ENCODE data around the gene SSU72. TPM values are rescaled to one million over a fixed set of nuclear protein-coding genes. Genes with fewer than 3 reads are reported as not detected.
"Not testable (repeated sequence)": the region's sequence is repeated elsewhere in the genome, so short reads cannot be mapped to it uniquely, and the experiment has no call there.

Gene SSU72
- total RNA-seq, 1 donor from 2014 or later: 118 TPM

DNA sequence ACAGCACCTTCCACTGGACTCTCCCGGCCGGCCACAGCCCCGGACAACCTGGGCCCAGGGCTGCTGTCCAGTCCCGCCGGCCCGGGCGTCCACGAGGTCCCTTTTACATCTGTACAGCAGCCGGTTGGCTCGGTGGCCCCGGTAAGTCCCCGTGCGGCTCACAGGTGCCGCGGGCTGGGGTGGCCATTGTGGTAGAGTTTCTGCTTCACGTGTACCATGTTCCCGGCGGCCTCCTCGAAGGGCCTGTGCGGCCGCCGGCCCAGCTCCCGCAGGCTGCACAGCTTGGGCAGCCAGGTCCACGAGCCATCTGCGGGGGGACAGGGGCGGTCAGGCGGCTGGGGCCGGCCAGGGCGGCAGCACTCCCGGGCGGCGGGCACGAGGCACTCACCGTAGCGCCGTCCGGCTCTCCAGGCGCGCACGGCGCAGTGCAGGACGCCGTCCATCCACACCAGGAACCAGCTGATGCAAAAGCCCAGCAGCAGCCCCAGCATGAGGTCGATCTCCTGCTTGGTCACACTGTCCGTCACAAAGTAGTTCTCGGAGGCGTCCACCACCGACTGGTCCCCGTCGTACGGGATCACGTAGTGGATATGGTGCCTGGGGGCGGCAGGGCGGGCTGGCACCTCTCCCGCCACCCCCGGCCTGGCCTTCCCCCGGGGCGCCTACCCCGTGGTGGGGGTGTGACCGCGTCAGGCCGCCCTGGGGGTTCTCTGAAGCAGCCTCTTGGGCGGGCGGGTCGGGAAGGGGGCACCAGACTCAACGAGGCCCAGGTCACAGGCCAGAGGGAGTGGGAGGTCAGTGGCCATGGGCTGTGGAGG, 39.3 kb downstream of the SSU72 start:
- DNase-seq (no peak), ATAC-seq (ENCODE audit: low read depth) (no peak)
- Mint-ChIP-seq H3K27ac (no peak overlapping the region), H3K4me1 (no peaks in the 10 kb centered on the region), H3K36me3 (ENCODE audit: low read depth) (peaks cover 12% of the 10 kb centered on the region), H3K27me3 (peaks cover 2% of the 10 kb centered on the region), H3K9me3 (peaks cover 4% of the 10 kb centered on the region), H3K4me3 (no peak overlapping the region)
- ChIA-PET POLR2A (no interaction called here), CTCF (no interaction called here)
- intact Hi-C loops (cut with micrococcal nuclease): no loop called here
- TF ChIP-seq, protein P1, sequence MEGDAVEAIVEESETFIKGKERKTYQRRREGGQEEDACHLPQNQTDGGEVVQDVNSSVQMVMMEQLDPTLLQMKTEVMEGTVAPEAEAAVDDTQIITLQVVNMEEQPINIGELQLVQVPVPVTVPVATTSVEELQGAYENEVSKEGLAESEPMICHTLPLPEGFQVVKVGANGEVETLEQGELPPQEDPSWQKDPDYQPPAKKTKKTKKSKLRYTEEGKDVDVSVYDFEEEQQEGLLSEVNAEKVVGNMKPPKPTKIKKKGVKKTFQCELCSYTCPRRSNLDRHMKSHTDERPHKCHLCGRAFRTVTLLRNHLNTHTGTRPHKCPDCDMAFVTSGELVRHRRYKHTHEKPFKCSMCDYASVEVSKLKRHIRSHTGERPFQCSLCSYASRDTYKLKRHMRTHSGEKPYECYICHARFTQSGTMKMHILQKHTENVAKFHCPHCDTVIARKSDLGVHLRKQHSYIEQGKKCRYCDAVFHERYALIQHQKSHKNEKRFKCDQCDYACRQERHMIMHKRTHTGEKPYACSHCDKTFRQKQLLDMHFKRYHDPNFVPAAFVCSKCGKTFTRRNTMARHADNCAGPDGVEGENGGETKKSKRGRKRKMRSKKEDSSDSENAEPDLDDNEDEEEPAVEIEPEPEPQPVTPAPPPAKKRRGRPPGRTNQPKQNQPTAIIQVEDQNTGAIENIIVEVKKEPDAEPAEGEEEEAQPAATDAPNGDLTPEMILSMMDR (IDR thresholded peaks at IDR 0.05): no peak

DNA sequence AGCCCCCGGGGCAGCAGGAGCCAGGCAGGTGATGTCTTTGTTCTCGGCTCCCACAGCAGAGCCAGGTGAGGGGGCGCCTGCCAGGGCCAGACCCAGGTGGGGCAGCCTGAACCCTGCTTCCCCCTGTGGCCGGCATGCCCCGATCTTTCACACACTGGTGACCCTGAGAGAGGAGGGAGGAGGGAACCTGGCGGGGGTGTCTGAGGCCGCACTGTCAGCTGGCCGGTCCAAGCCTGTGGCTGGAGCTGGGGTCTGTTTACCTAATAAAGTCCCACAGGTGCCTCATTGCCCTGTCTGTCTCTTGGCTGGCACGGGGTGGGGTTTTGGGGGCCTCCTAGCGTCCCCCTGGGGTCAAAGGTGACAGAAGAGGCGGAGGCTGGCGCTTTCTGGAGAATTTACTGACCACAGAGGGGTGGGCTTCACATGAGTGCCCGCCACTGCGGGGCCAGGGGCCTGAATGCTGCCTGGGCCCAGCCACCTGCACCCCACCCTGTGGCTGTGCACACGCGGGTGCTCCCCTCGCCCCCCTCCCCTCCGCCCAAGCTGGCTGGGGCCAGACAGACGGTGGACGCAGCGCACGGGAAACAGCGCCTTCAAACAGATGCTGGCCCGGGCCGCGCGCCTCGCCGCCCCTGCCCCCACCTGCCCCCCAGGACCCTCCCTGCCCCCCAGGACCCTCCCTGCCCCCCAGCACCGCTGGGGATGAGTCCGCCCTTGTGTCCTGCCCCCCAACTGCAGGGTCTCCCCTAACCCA, 40.1 kb downstream of the SSU72 start:
- Mint-ChIP-seq H3K36me3 (ENCODE audit: low read depth) (peaks cover 17% of the 10 kb centered on the region), H3K4me3 (no peak overlapping the region), H3K27ac (no peak overlapping the region), H3K27me3 (peaks cover 2% of the 10 kb centered on the region), H3K4me1 (no peaks in the 10 kb centered on the region), H3K9me3 (peaks cover 4% of the 10 kb centered on the region)
- ATAC-seq (ENCODE audit: low read depth) (no peak), DNase-seq (no peak)
- CTCF ChIA-PET: no interaction called here
- intact Hi-C loops (cut with micrococcal nuclease): no loop called here
- POLR2A ChIA-PET: no interaction called here
- TF ChIP-seq, protein P1 (IDR thresholded peaks at IDR 0.05): no peak

DNA sequence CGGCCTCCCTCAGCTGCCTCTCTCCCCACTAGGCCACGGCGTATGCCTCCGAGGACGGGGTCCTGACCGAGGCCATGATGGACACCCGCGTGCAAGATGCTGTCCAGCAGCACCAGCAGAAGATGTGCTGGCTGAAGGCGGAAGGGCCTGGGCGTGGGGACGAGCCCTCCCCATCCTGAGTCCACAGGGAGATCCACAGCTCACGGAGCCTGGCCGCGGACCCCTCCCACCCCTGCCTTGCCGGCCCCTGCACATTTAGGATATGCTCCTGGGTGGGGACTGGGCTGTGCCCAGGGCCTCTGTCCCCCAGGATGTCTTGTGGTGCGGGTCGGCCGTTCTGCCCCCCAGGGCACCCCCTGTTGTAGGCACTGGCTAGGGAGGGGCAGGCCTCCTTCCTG, 40.8 kb downstream of the SSU72 start:
- intact Hi-C loops (cut with micrococcal nuclease); H3K4me1 Mint-ChIP-seq; POLR2A ChIA-PET; H3K9me3 Mint-ChIP-seq; H3K4me3 Mint-ChIP-seq; ATAC-seq (ENCODE audit: low read depth); H3K27ac Mint-ChIP-seq; CTCF ChIA-PET; DNase-seq; H3K27me3 Mint-ChIP-seq: not testable (repeated sequence)
- H3K36me3 Mint-ChIP-seq (ENCODE audit: low read depth): peaks cover 21% of the 10 kb centered on the region

DNA sequence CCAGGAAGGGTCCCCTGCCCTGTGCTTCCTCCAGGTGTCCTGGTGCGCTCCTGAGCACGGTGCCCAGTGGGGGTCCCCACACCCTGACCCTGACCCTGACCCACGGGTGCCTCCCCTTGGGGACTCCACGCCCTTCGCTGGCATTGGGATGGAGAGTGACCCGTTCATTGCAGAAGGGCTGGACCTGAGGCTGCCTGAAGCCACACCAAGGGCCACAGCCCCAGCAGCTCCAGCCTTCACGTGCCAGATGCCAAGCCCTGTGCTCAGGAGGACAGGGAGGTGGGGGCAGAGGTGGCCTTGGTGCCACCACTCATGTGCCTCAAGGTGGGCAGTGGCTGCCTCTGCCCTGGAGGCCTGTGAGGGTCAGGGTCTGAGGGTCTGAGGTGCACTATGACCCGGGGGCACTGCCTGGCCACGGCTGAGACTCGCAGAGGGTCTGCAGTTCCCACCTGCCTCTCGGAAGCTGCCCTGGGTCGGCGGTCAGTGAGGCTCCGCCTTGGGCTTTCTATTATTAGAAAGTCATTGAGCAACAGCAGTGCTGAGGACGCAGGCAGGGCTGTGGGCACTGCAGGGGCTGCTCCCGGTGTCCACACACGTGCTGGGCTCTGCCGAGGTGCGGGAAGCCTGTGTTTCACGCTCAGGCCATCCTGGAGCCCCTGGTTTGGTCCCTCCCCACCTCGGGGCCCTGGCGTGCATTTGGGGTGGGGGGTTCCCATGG, 41.3 kb downstream of the SSU72 start:
- intact Hi-C loops (cut with micrococcal nuclease); H3K4me1 Mint-ChIP-seq; ATAC-seq (ENCODE audit: low read depth); POLR2A ChIA-PET; H3K4me3 Mint-ChIP-seq; H3K9me3 Mint-ChIP-seq; H3K27me3 Mint-ChIP-seq; H3K27ac Mint-ChIP-seq; DNase-seq; CTCF ChIA-PET: not testable (repeated sequence)
- H3K36me3 Mint-ChIP-seq (ENCODE audit: low read depth): peaks cover 24% of the 10 kb centered on the region

DNA sequence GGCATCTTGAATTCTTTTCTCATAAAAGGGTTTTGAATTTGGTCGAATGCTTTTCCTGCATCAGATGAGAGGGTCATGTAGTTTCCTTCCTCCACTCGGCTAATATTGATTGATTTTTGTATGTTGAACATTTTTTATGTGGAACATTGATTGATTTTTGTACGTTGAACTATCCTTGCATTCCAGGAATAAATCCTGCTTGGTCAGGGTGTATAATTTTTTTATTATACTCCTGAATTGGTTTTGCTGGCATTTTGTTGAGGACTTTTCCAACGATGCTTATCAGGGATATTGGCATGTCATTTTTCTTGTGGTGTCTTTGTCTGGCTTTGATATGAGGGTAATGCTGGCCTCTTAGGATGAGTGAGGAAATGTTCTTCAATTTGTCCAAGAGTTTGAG, 42.7 kb downstream of the SSU72 start:
- H3K4me1 Mint-ChIP-seq: no peaks in the 10 kb centered on the region
- ChIA-PET POLR2A (no interaction called here), CTCF (interaction anchor here (0.6 kb wide), 1 partner anchor 660 kb away, joined by 3 read pairs; no protein-coding TSS in a partner anchor)
- peaks cover 4% of the 10 kb centered on the region for H3K9me3 Mint-ChIP-seq
- TF ChIP-seq, protein P1 (IDR thresholded peaks at IDR 0.05): no peak
- H3K27me3 Mint-ChIP-seq: no peaks in the 10 kb centered on the region
- DNase-seq (no peak), ATAC-seq (ENCODE audit: low read depth) (no peak)
- no peak overlapping the region for H3K4me3 Mint-ChIP-seq
- H3K27ac Mint-ChIP-seq: no peak overlapping the region
- intact Hi-C loops (cut with micrococcal nuclease): no loop called here
- peaks cover 32% of the 10 kb centered on the region for H3K36me3 Mint-ChIP-seq (ENCODE audit: low read depth)

DNA sequence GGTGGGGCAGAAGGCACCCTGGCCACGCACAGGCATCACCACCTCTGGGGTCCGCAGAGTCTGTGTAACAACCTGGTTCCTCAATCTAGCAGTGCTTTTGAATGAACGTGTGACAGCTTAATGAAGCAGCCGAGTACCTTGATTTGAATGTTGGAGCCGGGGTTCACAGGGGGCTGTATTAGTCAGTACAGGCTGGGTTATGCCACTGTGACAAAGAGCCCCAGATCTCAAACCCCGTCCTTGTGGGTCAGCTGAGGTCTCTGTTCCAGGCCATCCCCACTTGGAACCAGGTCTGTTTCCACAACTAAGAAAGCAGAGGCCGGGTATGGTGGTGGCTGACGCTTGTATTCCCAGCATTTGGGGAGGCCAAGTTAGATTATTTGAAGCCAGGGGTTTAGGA, 44.7 kb downstream of the SSU72 start:
- Mint-ChIP-seq H3K4me3 (no peak overlapping the region), H3K36me3 (ENCODE audit: low read depth) (peaks cover 38% of the 10 kb centered on the region), H3K27me3 (no peaks in the 10 kb centered on the region), H3K27ac (no peak overlapping the region), H3K4me1 (no peaks in the 10 kb centered on the region), H3K9me3 (peaks cover 4% of the 10 kb centered on the region)
- TF ChIP-seq, protein P1 (IDR thresholded peaks at IDR 0.05): no peak
- no peak for DNase-seq
- CTCF ChIA-PET: no interaction called here
- intact Hi-C loops (cut with micrococcal nuclease): no loop called here
- ATAC-seq (ENCODE audit: low read depth): no peak
- POLR2A ChIA-PET: no interaction called here
